Cerebellar cortex (tissue), 1 donor: ENCODE results near the gene FRMD4A.

Source experiments
- DNase-seq: peaks from one replicate; pipeline ENCODE4 v3.0.0-alpha.2; 2015; ENCODE audit warnings: low spot score

Gene FRMD4A

DNA sequence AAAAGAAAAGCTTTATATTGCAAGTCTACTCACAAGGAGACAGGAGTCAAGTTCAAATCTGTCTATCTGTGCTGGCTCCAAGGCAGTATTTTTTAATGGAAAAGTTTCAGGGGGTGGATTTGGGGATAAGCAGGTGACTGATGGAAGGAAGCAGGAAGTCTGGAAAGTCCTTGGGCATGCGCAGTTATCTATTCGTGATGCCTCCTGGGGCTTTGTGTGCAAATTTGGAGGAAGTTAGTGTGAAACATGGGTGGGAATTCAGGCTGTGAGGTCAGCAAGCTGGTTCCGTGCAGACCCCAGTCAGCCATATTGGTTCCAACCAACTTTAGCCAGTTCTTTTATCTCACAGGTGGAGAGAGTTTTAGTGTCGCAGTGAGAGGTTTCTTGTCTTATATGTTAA, 140.0 kb downstream of the FRMD4A start:
- no peak for DNase-seq

DNA sequence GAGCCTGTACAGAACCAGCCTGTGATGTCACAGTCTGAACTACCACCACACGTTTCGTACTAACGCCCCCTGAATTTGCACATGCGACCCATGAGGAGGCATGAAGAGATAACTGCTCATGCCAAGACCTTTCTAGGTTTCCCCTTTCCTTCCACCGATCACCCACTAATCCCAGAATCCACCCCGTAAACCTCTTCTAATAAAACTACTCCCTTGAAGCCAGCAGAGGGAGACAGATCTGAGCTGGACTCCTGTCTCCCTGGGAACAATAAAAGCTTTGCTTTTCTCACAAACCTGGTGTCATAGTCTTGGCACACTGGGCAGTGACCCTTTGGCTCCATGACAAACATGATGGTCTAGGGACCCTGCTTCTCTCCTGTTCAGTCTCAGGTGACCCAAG, 144.5 kb downstream of the FRMD4A start:
- peak; percentile 71 for DNase-seq

DNA sequence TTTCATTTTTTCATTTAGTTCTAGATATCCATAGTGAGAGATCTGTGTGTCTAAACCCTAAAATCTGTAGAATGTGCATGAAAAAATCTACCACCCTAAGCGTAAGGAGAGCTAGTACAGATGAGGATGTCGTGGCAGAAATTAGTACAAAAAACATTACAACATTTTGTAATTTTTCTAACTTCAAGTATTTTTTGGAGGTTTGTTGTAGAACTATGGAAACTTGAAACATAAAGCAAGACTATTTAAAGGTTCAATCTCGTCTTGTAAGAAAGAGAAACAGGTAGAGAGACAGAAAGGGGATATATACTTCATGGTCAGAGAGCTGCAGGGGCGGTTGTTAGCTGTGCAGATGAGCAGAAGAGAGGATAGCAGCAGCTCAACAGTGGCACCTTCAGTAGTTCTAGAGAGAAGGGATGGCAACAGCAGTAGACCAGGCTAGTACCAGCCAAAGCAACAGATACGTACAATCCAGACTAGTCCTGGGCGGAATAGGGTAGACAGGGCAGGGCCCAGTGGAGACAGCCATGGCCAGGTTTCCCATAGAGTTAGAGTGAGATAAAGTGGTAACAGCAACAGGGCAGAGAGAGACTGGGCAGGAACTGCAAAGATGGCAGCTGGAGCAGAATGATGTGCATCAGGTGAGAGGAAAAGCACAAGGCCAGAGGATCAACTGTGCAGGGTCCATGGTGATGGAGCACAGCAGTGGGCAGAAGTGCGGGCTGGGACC, 145.2 kb downstream of the FRMD4A start:
- peak; percentile 84 for DNase-seq

DNA sequence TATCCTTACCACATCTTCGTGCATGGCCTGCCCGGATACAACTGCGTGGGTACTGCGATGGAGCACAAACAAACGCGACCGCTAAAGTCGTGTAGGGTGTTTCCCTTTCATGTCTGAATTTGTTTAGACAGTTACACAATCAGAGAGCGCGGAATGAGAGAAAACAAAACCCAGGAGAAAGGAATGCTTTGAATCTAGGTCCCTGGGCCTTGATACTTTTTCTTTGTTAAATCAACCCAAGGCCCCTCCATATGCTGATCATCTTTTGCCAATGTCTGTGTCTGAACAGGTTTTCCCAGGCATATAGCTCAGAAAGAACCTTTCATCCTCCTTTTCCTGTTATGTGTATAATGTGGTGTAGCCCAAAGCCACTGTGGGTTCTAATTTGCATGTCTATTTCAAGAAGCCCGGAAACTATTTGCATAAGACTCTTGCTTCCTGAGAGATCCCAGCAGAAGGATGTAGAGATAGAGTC, 145.8 kb downstream of the FRMD4A start:
- DNase-seq, result peak; percentile 48

DNA sequence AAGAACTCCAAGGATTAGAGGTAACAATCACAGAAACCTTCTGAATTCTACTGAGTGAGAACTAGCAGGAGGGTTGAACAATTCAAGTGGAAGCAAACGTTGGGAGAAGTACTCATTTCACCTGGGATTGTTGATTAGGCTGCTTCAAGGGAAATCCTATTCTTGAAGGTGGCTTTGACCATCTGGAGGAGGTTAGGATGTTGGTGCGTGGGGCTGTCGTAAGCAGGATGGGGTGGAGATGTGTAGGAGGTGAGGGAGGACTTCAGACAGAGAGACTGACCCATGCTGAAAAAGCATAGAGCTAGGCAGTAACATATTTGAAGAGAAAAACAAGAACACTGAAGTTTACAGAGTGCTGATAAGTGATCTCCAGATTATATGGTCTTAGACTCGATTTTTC, 147.9 kb downstream of the FRMD4A start:
- DNase-seq, result no peak

DNA sequence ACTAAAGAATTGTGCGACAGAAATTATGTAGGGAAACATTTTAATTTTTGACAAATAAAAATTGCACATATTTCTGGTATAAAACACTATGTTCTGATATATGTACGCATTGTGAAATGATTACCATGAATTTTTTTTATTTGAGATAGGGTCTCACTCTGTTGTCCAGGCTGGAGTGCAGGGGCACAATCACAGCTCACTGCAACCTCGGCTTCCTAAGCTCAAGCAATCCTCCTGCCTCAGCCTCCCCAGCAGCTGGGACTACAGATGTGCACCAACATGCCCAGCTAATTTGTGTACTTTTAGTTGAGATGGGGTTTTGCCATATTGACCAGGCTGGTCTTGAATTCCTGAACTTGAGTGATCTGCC, 149.2 kb downstream of the FRMD4A start:
- no peak for DNase-seq

DNA sequence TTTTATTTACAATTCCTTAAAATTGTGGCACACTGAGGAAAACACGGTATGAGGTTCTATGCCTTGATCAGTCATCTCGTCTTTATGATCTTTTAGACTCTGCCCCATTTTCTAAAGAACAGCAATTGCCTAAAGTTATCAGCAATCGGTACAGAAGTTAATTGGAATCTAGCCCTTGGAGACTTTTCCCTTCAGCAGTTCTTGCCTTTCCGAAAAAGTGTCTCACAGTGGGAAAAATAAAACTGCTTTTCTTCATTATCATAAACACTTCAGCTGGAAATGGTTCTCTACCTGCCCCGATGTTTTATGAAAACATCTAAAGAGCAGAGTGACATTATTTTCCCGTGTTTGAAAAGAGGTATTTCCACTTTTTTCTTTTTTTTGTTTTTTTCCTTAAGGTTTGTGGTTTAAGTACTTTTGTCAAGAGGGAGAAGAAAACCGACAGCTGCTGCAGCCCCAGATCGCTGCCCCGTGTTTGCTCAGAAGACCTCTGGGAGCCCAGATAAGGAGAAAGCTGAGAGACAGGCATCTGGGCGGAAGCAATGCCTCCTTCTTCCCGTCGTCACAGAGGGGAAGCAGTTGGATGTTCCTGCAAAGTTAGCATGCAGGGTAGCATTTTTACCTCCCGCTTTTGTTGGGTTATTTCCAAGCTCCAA, 149.7 kb downstream of the FRMD4A start:
- no peak for DNase-seq

DNA sequence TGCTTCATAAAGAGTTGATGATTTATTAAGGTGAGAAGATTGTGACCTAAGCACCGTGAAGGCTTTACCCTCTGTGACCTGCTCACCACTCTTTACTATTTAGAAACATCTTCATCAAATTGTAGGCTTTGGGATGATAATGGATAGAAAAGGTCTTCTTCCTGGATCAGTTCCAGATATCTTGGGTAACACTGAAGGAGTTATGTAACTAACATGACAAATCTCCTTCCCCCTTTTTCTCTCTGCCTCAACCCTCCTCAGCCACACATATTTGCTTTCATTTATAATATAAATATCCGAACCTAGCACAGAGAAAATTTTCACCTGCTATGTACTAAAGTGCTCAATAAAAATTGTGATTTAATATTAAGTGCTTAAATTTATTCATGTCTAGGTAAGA, 151.5 kb downstream of the FRMD4A start:
- no peak for DNase-seq

DNA sequence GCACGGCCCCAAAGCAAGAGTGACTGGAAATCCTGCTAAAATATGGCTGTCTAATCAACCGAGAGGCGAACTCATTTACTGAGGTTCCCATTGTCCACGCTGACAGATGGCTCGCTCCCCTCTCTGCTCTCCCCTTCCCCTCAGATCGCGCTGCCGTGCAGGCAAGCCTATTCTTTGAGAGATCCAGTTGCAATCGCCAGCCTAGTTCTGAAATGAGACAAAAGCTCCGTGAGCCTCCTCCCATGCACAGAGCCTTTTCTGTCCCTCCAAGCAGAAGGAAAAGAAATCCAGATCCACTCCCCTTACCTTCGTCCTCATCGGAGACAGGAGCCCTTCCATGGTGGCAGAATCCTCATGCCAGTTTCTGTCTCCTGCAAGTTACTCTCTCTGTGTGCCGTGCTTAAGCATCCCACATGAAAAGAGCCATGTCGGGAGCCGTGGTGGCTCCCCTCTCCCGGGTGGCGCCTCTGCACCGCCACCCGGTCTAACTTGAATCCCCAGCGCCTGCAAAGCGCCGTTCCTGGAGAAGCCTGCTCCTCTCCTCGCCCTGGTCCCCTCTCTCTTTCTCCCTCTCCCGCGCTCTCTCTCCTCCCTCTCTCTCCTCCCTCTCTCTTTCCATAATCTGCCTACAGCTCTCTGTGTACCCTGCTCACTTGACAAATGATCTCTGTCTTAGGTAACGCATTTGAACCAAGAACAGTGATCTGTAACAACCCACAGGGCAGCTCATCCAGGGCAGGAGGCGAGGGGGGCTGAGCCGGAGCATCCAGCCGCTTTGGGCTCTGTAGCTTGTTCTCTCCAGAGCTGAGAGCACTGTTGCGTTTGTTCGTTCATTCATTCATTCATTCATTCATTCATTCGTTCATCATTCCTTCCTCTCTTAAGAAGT, 156.8 kb downstream of the FRMD4A start:
- peak; percentile 80 for DNase-seq

DNA sequence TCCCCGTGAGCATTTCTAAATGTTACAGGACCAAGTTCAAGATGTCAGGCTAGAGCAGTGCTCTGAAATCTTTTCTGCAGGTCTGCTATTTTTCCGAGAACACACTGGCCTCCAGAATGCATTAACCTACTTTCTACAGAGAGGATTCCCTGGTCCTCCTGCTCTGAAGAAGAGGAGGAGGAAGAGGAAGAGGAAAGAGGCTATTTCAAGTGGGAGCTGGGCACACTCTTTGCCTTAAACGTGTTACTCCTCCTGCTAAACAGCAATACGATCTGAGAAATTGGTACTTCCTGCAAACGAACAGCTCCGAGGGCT, 157.4 kb downstream of the FRMD4A start:
- DNase-seq, result peak; percentile 78

DNA sequence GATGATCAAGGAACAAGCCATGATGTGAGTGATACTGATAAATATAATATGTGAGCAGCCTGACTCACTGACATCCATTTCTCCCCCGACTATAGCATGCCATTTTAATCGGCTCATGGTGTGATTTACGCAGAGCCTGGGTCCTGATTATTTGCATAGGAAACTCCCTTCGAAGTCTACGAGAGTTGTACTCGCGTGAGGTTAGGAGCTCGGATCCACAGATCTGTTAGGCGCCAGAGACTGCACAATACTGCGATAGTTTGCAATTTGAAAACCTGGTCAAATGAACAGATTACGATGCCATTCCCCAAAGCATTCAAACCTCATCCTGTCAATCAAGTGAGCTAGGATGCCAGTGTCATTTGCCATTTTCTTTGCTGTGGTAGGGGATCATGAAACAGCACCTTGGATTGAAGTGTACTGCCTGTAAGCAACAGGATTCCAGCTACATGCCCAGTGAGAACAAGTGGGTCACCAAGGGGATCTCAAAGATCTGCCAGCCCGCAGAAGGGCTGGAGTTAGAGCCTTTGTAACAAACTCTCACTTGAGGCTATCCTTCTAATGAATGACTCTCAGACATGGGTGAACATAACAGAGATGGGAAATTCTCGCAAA, 158.3 kb downstream of the FRMD4A start:
- DNase-seq, result peak; percentile 42

DNA sequence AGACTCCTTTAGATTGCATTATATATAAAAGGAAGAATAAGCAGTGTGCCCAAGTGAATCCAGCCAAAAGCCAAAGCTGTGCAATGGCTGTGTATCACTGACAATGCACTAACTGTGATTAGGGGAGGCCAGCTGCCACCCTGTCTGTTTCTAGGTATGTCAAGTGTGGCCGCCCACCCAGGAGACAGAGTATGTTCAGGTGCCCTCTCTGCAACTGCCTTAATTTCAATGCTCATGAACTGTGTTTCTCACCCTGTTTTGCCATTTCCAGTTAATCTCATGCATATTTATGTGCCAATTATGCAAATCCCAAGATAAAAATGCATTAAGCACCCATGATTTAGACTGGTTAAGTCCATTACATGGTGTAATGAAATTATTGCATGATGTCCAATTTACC, 159.4 kb downstream of the FRMD4A start:
- DNase-seq, result no peak

DNA sequence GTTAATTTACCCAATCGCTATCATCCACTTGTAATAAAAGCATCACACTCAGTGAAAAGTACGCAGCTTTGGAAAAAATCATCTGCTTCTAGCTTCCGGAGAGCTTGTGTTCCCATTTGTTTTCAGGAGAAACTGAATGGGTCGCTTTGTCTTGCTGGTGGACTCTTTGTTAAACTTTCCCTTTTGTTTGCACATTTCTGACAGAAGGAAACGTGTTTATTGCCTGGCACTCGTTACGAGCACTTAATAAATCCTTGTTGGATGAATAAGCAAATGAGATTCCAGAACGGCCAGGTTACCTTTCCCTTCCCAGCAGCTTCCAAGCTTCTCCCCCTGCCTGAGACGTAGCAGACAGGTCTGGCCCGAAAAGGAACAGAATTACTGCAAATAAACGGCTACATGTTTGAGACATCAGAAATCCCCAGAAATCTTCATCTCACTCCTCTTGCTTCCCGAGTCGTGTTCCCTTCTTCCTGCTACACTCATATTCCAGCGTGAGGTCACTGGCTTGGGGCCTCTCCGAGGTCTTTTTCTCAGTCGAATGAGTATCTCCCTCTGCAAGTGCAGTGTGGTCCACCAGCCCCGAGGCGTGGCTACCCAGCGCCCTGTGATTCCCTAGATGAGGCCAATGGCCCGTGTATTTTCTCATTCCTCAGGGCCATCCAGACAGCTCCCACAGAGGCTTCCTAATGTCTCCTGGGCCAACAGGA, 167.2 kb downstream of the FRMD4A start:
- no peak for DNase-seq

DNA sequence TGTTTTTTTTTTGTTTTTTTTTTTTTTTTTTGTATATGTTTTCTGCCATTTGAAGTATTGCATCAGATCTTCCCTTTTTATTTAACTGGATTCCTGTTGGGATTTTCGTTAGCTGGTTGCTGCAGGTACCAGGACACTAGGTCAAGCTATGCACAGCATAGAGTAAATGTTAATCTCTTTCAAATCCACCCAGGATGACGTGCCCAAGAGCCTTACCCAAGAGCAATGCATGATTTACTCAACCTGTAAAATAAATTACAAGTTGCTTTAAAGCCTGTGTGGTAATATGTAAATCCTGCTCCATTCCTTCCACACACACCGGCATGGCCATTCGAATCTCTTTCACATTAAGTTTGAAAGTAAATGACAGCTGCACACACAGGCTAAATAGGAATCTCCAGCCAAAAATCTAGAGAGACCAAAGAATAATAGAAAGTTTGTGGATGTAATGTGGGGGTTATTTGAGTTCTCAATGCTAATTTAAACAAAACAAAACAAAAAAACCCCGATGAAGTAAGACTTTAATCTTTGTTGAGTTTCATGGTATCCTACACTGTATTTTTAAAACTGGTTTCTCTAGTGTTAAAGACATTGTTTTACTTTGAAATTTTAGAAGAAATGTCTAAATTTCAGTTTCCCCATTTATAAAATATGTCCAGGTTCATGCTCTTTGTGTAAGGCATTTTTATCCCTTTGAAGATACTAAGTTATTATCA, 167.9 kb downstream of the FRMD4A start:
- no peak for DNase-seq

DNA sequence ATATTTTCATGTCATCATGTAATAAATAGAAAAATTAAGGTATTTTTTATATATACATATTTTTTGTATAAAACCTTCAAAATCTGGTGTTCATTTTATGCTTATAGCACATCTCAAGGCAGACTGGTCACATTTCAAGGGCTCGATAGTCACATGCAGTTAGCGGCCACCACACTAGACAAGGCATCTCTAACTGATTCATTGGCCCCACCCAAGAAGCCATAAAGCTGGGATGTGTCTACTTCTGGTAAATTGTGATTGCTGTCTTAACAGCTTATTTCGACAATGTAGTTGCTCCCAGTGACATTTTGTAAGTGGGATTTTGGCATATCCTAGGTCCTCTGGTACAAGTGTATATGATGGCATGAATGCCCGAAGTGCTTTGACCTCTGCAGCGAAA, 168.7 kb downstream of the FRMD4A start:
- DNase-seq, result no peak

DNA sequence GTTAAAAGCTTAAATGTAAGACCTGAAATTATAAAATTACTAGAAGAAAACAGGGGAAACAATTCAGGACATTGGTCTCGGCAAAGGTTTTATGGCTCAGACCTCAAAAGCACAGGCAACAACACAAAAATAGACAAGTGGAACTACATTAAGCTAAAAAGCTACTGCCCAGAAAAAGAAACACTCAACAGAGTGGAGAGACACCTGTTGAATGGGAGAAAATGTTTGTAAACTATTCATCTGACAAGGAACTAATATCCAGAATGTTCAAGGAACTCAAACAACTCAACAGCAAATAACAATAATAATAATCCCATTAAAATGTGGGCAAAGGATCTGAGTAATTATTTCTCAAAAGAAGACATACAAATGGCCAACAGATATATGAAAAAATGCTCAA, 170.4 kb downstream of the FRMD4A start:
- no peak for DNase-seq

DNA sequence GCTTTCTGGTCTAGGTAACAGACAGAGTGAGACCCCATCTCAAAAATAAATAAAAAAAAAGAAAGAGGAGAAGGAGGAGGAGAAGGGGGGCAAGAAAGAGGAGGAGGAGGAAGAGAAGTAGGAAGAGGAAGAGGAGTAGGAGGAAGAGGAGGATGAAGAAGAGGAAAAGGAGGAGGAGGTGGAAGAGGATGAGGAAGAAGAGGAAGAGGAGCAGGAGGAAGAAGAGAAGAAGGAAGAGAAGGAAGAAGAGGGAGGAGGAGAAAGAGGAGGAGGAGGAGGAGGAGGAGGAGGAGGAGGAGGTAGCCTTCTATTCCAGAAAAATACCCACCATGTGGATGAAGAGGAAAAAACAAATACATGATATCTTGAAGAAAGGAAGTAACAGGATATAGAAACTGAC, 172.1 kb downstream of the FRMD4A start:
- no peak for DNase-seq

DNA sequence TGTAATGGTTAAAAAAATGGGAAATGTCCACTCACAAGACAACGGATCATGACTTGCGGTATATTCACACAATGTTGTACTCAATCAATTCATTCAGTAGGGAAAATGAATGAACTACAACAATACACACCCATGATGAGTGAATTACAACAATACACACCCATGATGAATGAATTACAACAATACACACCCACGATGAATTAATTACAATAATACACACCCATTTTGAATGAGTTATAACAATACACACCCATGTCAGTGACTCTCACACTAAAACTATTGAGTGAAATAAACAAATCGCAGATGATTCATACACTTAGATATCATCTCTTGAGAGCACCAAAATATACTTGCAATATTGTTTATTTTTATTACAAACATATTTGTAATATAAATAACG, 174.6 kb downstream of the FRMD4A start:
- no peak for DNase-seq

DNA sequence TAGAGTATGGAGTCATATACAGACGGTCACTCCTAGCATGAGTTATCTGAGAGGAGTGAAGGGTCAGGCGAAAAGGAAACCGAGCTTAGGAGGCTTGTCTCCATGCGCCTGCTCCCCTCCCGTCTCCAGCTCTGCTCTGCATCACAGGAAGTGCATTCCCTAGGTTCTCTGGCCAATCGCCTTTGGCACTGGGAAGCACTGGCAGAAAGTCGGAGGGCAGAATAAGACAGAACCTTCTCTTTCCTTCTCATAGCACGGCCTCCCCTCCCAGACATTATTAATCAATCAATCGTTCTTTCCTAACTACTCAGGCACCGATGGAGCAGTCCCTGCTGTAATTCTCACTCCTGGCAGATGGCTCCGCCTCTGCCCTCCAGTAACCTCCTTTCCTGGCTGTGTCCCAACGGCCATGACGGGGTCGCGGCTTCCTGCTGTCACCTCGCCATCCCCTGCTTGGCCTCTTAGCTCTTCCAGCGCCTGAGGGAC, 177.1 kb downstream of the FRMD4A start:
- DNase-seq, result no peak

DNA sequence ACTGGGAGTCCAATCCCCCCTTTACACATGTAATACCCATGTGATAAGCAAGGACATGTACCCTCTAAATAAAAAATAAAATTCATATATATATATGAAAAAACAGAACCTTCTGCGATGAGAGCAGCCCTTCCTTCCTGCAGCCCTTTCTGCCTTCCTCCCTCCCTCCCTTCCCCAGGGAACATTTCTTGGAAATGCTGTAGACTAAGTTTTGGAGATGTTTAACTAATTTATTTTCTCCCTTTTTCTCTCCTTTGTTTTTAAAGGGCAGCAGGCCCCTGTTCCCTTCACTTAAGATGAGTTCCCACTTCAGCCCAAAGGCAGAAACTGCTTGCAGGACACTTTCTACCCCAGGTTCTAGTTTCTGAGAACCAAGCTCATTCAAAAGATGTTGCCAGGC, 179.2 kb downstream of the FRMD4A start:
- DNase-seq, result no peak

DNA sequence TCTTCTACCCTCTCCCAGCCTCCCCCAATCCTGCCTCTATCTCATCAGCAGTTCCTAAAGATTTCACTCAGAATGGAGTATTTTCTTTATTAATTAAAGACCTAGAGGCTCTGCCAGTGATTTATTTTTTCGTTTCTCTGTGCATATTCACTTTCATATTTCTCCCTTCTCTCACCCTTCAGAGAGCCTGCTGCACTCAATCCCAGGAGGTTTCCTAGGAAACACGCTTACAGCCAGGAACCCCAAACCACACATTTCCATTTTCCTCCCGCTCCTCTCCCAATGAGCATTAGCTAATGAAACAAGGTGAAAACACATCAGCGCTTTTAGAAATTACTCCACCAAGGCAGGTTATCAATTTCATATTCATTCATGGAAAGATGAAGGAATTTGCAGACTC, 180.2 kb downstream of the FRMD4A start:
- DNase-seq, result no peak
